Retinal pigment epithelial cell (primary cell): ENCODE data around the gene CLIP2.
"Not testable (repeated sequence)": the region's sequence is repeated elsewhere in the genome, so short reads cannot be mapped to it uniquely, and the experiment has no call there.

ENCODE experiments used
- DNase-seq: peaks from one replicate; pipeline ENCODE4 v3.0.0-alpha.2; 2010; ENCODE audit warnings: low read depth
- H3K4me3 ChIP-seq: 2 replicates; pipeline ENCODE4 v1.5.1; 2011; ENCODE audit warnings: mild to moderate bottlenecking, low read length, control low read depth, moderate library complexity
- TF ChIP-seq, protein P1 (sequence below): conservative IDR thresholded peaks from 2 replicates; pipeline ENCODE4 v1.5.1; 2011; ENCODE audit warnings: low read depth, low read length, control low read depth, inconsistent platforms

Gene CLIP2

DNA sequence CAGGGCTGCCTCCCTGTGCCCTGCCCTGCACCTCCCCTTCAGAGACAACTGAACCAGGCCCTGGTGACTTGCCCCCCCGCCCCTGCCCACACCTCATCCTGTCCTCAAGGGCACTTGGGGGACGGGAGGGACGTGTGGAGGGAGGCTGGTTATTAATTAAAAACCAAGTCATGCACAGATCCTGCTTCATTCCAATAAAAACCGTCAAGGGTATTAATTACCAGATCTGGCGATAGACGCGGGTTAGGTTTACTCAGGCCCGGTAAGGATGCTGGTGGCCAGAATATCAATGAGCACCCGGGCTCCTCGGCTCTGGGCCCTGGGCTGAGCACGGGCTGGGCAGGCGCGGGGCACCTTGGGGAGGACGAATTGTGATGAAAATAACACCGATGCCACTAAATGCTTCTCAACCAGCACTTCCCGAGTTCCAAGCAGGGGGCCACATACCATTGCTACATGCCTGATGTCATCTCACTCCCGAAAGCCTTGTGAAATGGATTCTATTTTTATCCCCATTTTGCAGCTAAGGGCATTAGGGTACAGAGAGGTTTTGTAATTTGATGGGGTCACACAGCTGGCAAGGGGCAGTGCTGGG, 140.0 kb downstream of the CLIP2 start:
- TF ChIP-seq, protein P1, sequence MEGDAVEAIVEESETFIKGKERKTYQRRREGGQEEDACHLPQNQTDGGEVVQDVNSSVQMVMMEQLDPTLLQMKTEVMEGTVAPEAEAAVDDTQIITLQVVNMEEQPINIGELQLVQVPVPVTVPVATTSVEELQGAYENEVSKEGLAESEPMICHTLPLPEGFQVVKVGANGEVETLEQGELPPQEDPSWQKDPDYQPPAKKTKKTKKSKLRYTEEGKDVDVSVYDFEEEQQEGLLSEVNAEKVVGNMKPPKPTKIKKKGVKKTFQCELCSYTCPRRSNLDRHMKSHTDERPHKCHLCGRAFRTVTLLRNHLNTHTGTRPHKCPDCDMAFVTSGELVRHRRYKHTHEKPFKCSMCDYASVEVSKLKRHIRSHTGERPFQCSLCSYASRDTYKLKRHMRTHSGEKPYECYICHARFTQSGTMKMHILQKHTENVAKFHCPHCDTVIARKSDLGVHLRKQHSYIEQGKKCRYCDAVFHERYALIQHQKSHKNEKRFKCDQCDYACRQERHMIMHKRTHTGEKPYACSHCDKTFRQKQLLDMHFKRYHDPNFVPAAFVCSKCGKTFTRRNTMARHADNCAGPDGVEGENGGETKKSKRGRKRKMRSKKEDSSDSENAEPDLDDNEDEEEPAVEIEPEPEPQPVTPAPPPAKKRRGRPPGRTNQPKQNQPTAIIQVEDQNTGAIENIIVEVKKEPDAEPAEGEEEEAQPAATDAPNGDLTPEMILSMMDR = no peak
- H3K4me3 ChIP-seq = no peak overlapping the region
- no peak for DNase-seq

DNA sequence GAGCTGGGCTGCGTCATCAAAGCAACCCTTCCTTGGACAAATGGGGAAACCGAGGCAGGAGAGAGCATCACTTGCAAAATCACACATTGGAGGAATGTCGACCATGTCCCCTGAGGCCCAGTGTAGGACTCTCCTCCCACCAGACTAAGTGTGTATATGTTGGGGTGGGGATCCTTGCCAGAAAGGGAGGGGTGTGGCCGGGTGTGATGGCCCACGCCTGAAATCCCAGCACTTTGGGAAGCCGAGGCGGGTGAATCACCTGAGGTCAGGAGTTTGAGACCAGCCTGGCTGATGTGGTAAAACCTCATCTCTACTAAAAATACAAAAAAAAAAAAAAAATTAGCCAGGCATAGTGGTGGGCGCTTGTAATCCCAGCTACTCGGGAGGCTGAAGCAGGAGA, 141.2 kb downstream of the CLIP2 start:
- DNase-seq, H3K4me3 ChIP-seq: not testable (repeated sequence)

- TF ChIP-seq, protein P1 = no peak
- DNase-seq = no peak
- no peak overlapping the region for H3K4me3 ChIP-seq
These were observed 141.8 kb downstream of the CLIP2 start for GRCh38 chr7:74430961-74431466.

DNA sequence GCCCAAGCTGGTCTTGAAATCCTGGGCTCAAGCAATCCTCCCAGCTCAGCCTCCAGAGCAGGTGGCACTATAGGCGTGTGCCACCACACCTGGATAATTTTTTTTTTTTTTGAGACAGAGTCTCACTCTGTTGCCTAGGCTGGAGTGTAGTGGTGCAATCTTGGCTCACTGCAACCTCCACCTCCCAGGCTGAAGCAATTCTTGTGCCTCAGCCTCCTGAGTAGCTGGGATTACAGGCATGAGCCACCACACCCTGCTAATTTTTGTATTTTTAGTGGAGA, 148.0 kb downstream of the CLIP2 start:
- H3K4me3 ChIP-seq, DNase-seq: not testable (repeated sequence)

- no peak for DNase-seq
- H3K4me3 ChIP-seq = no peak overlapping the region
- TF ChIP-seq, protein P1 = no peak
These were observed 149.1 kb downstream of the CLIP2 start for GRCh38 chr7:74438327-74438726.

DNA sequence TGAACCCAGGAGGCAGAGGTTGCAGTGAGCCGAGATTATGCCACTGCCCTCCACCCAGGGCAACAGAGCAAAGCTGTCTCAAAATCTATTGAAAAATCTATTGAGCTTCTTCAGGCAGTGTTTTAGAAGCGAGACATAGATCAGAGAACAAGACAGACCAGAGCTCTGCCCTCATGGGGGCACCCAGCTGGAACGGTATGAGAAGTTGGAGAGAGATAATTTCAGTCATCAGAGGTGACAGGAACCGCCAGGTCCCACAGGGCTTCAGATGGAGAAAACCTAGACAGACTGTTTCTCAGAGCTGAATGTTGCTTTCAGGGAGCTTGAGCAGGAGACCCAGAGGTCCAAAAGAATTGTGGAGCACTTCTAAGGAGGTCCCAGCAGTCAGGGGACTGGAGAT, 150.3 kb downstream of the CLIP2 start:
- TF ChIP-seq, protein P1 = no peak
- DNase-seq = no peak
- H3K4me3 ChIP-seq = no peak overlapping the region

DNA sequence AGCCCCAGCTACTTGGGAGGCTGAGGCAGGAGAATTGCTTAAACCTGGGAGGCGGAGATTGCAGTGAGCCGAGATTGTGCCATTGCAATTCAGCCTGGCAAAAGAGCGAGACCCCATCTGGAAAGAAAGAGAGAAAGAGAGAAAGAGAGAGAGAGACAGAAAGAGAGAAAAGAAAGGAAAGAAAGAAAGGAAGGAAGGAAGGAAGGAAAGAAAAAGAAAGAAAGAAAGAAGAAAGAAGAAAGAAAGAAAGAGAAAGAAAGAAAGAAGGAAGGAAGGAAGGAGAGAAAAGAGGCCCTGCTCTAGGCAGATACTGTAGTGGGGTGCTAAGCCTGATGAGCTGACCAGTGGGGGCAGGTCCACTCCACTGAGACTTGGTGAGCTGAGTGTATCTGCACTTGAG, 150.9 kb downstream of the CLIP2 start:
- H3K4me3 ChIP-seq, DNase-seq: not testable (repeated sequence)

- no peak for DNase-seq
- H3K4me3 ChIP-seq = no peak overlapping the region
- TF ChIP-seq, protein P1 = no peak
These were observed 152.6 kb downstream of the CLIP2 start for GRCh38 chr7:74441801-74442200.
